GM21390 (cell line): ENCODE measurements around the gene THOC7.

Experiments
- ATAC-seq: cut with Tn5 transposase; IDR thresholded peaks from one replicate; pipeline ENCODE4 v1.9.1; 2021; ENCODE audit not compliant: unreplicated experiment

THOC7 gene

DNA sequence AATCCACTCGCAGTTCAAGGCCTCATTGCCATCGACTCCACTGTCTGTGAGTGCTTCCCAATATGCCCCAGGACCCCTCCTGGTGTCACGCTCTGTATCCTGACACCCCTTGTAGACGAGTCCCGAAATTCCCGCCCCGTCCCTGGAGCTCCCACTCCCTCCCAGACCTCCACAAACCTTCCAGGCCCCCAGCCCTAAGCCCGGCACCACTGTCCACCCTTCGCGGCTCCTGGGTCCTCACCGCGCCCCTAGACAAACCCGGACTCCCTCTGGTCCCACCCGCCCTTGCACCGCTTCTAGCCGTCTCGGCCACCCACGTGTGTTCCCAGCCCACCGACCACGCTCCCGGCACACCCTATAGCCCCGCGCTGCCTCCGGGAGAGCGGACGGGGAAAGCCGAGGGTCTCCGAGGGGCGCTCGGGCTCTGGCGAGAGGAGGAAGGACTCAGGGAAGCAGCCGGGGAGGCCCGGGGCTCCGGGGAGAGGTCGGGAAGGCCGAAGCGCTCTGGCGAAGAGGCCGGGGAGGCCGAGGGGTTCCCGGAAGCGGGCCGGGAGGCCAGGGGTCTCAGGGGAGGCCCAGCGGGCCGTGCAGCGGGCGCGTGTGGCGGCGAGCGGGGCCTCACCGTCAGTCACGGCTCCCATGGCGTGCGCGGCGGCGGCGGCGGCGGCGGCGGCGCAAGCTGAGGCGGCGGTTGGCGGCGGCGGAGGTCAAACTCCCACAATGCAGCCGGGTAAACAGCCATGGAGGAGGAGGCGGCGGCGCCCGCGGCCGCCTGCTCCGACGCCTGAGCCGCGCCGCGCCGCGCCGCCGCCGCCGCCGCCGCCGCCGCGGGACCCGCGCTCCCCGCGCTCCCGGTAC lies at the start of gene THOC7, which contains the start of gene ATXN7:
TSS of gene THOC7 (minus strand) at position 656 of the 858 bp plus-strand sequence. CDS start at position 641, 15 bp downstream.
TSS of gene ATXN7 (plus strand) at position 718 of the 858 bp plus-strand sequence. CDS start 48,732 bp downstream, outside the sequence.
- ATAC-seq, result peak; percentile 72

DNA sequence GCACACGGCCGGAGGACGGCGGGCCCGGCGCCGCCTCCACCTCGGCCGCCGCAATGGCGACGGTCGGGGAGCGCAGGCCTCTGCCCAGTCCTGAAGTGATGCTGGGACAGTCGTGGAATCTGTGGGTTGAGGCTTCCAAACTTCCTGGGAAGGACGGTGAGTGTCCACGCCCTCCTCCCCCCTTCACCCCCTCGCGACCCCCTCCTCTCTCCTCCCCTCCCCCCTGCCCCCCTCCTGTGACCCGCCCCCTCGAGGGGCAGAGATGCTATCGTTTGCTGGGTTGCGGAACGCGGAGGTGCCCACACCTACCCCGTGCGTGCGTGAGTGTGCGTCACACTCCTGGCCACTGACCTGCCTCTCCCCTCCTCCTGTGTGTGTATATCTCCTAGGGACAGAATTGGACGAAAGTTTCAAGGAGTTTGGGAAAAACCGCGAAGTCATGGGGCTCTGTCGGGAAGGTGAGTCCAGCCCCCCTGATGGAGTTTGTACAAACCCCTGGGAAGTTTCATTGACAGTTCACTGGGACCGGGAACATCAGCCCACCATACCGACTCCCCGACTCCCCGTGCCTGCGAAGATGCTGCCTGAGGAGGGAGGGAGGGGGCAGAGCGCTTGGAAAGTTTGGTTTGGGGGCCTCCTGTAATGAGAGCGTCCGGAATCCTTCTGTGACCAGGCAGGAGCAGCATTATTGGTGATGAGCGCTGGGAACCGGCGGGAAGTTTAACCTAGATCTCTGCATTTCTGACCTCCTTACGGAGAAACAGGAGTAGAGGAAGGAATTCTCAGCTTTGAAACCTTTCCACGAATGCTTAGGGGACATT lies 49.4 kb upstream of the THOC7 start:
- no peak for ATAC-seq

DNA sequence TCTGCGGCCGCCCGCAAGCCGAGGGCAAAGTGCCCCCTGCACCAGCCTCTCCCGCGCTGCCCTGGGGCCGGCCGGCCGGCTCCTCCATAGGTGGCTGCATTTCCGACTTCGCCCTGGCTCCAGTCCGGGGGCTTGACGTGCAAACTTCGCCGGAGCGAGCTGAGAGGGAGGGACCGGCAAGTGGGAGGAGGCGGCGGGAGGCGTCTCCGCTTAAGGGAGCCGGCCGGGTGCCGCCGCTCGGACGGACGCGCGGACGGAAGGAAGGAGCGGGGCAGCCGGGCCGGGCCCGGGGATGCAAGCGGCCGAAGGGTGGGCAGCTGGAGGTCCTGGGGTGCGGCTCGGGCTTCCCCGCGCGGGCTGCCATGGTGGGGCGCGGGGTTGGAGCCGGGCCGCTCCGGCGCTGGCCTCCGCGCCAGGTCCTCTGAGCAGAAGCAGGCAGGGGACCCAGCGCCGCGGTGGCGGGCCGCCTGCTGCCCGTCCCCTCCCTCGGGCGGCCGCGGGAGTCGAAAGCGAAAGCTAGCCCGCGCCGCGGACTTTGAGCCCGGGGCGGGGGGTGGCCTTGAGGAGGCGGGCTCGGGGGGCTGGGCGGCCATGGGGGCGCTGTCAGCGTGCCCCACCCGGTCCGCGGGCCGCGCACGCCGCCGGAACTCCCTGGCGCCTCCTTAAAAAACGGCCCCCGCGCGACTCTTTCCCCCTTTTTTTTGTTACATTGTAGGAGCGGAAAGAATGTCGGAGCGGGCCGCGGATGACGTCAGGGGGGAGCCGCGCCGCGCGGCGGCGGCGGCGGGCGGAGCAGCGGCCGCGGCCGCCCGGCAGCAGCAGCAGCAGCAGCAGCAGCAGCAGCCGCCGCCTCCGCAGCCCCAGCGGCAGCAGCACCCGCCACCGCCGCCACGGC lies 48.5 kb upstream of the THOC7 start, which contains the start of gene SCAANT1:
TSS of gene SCAANT1 (minus strand) at position 511 of the 895 bp plus-strand sequence.
- peak; percentile 77 for ATAC-seq

DNA sequence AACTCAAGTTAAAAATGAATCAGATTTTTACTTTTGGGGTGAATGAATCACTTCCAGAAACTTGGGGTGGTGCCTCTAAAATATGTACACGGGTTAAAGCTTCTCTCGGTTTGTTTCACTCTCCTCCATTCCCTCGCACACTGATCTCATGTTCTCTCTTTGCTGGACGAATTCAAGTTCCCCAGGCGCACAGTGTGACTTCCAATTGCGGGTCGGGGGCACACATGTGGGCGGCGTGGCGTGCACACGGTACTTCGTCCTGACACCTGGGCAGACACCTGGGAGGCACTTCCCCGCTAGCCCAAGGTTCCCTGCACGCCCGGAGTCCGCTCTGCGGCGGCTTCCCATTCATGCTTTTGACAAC lies 47.9 kb upstream of the THOC7 start:
- no peak for ATAC-seq

DNA sequence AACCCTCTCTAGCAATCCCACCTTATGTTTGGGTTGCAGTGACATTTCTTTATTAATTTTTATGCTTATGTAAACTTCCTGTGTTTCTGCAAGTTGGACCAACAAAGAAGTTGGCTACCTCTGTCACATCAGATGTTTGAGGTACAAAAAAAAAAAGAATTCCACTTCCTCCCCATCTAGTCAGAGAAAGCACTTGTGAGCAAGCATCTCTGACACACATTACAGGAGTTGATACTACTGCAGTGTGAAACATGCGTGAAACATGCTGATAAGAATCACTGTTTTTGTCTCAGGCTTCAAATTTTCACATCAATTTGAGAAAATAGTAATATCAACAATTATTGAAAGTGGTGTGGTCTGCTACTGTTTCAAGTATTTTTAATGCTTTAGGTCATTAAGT lies 47.3 kb upstream of the THOC7 start:
- no peak for ATAC-seq

DNA sequence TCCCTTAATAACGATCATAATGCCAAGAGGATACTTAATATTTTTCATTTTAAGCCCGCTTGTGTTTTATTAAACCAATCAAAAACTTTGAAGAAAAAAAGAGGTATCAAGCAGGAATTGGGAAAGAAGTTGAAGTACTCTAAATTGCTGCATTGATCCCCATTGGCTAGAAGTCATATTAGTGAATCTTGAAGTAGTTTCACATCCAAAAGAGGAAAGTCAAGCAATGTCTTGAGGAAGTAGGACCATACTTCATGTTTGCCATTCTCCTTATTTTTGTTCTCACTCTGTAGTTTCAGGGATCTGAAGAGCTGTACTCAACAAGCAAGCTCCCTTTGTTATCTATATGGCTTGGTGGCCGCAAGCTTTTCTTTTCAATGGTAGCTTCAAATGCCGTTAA lies 46.4 kb upstream of the THOC7 start:
- no peak for ATAC-seq

DNA sequence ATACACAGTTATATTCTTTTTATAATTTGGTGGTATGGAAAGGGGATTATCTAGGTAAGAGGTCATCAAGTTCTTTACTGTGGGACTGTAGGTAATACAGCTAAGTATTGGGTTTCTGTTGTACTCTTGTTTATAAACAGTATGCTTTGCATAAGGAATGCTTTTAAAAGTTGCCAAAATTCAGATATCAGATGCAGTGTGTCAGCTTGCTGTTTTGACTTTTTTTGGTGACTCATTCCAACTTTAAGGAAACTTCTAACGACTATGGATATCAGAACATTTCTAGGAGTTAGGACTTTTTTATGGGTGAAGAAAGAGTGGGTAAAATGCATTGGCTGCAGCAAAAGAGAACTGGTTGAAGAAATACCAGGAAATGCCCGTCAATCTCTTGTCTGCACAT lies 45.8 kb upstream of the THOC7 start:
- no peak for ATAC-seq

DNA sequence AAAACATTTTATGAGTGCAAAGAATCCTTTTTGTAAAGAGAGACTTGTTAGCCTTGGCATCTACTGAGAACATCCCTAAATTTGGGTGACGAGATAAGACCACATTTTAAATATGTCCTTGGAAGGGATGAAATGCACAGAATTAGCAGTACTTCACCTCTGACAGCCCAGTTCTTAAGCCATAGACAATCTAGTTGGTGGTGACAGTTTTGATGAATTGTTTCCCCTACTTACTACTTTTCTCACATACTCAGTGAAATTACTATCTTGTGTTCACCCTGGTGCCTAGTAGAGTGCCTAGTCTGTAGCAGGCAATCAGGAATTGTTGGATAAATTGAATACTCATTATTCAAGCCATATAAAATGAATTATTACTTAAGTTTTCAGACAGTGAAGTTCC lies 45.2 kb upstream of the THOC7 start:
- ATAC-seq, result no peak

DNA sequence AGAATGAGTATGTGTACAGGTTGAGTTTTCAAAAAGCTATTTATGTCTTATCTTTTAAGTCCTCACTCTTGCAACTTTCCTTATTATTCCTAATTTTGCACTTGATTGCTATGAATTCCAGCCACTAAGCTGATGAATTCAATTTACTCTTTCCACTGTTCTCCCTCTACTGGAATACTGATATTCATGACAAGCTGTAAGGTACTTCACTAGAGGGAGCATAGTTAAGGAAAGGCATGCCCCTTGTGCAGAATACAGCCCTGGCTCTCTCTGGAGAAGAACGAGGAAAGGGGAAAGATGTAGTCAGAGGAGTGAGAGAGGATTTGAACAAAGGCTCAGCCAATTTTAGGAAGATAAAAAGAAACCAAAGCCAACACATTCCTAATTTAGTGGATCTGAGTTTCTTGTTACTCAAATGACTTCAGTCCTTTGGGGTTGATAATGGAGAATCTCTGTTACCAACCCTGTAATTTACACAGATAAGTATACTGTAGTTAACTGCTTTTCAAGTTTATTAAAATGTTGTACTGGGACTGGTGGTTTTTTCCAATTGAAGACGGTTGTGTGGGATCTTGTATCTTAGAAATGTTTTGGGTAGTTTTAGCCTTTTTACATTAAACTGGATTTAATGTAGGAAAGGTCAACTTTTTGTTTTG lies 44.6 kb upstream of the THOC7 start:
- ATAC-seq, result no peak

DNA sequence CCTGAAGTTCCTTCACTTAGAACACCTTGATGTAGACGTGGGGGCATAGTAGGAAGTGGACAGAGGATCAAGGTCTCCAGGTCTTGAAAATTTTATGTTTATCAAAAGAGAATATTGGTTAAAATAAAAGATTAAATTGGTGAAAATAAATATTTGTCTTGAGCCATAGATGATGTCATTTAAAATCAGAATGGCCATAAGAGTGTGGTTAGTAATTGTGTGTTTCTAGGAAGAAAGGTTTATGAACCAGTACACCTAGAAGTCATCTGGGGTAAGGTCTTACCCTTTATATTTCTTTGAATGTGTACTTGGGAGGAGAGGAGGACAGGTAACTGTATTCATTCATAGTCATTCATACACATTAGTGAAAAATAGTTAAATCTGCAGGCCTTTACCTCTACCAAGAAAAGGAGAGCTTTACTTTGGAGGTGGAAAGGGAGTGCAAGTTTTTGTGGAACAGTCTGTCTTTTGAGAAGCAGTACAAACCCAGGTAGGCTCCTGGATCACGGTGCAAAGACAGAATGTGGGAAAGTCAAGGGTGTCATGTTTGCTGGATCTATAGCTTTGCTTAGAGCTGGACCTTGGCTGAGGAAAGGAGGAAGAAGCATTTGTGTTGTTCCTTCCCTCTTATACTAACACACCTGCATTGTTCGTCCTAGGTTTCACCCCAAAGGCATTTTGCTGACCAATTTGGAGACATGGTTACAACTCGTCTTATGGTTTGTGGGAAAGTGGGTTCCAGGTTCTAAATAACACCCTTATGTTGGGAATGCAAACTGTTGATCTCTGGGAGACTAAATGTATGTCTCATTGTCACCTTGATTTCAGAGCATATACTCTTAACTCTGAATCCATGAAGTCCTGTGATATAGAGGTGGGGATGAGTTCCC lies 42.4 kb upstream of the THOC7 start:
- no peak for ATAC-seq

DNA sequence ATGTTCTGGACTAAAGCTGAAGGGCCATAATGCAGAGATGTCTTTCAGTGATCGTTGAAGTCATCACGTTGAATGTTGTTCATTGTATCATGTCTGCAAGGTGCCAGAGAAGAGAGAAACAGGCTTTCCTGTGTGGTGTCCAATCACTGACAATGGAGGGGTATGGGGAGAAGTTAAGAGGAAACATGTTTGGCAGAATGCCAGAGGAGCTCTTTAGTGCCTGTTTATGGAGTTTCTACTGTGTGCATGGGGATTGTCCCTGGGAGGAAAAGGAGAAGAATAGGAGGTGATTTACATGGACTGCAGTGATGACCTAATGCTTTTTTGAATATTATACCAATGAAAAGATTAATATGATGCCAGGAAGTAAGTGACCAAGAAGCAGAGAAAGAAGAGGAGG lies 36.9 kb upstream of the THOC7 start:
- ATAC-seq, result no peak

DNA sequence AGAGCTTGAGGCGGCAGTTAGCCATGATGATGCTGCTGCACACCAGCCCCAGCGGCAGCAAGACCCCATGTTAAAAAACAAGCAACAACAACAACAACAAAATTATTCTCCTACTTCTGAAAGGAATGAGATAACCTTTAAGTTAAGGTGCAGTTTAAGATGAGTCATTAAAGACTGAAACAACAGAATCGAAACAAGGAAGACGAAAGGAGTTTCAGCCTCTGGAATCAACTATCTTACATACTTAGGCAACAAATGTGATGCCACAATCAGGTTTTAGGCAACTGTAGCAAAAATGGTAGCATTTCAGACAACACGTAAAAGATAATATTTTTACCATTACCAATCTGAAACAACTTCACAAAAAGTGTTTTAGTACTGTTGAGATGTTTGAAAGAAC lies 36.4 kb upstream of the THOC7 start:
- ATAC-seq, result no peak

DNA sequence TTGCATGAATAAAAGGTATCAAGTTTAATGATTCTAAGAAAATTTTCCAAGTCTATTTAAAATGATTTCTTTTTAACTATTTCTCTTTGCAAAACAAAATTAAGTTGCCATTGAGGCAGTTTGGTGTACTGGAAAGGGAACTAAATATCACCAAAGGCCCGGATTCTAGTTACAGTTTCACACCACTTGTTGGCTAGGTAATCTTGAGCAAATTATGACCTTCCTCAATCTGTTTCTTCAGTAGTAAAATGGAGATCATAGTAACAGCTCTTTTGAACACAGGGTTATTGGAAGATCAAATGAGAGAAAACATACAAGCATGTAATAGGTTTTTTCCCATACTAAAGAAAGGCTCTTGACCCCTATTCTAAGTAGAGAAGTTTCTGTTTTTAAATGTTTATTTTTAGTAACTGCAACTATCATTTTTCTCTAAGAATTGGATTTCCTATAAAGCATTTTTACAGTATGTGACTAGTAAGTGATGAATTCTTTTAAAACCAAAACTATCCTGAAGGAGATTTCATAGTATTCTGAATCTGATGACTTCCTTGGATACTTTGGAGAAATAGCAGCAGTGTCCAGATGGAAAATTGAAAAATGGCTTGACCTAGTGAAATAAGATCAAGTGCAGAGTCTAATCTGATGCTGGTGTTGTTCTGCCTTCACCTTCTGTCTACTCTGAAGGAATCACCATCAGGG lies 32.9 kb upstream of the THOC7 start:
- ATAC-seq, result peak; percentile 74

DNA sequence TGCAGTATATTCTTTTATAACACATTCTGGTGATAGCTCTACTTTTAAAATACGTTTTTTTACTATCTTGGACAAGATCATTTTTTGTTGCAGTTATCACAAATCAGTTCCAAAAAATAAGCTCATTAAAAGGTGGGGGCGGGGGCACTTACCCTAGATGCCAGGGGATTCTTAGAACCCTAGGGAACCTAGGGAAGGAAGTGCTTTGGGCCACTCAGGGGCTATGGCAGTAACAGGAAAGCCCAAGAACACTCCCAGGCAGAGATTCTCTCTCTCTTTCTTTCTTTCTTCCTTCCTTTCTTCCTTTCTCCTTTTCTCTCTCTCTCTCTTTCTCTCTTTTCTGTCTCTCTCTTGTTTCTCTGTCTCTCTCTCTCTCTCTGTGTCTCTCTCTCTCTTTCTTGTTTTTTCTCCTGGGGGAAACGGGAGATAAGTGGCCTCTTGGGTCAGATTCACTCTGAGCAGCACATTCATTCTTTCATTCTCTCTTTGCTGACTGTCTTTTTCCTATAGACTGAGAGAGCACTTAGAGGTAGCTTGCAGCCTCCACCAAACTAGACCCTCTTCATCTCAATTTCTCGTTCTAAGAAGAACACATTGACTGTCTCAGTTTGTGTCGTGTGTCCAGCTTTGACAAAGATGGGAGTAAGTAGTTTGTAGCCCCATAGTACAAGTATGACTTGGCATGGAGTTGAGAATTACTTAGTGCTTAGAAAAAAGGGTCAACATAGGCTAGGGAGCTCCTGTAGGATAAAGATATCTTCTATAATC lies 32.0 kb upstream of the THOC7 start:
- no peak for ATAC-seq

DNA sequence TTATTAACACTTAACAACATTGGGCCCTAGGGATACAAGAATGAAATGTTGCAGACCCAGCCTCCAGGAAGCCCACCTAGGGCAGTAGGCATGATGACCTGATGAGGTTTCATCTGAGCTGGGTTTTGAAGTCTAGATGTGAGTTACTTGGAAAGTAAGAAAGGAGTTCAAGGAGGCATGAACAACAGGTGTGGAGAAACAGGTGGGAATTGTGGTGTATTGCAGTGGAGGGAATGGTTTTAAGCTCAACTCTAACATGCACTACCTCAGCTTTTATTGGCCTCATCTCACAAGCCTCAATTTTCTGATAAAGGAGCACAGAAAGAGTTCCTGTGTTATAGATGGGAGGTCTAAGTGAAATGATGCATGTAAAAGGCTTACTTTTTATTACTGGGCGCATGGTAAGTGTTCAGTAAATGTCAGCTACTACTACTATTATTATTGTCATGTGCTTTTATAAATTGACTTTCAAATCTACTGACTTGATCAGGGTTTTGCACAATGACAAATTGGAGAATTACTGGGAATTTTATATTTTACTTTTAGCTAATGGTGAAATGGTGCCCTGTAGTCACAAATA lies 29.3 kb upstream of the THOC7 start:
- no peak for ATAC-seq

DNA sequence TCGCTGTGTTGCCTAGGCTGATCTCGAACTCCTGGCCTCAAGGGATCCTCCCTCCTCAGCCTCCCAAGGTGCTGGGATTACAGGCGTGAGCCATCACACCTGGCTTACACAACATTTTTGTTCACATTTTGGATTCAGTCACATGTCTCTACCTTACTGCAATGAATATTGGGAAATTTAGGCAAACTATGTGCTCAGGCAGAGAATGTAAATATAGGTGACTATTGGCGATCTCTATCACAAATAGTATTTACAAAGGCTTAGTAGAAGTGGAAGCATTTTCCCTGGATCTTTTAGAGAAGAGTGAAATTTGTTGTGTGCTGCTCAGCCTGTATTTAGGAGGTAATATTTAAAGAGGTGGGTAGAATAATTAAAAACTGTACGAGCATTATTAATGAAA lies 27.9 kb upstream of the THOC7 start:
- ATAC-seq, result no peak

DNA sequence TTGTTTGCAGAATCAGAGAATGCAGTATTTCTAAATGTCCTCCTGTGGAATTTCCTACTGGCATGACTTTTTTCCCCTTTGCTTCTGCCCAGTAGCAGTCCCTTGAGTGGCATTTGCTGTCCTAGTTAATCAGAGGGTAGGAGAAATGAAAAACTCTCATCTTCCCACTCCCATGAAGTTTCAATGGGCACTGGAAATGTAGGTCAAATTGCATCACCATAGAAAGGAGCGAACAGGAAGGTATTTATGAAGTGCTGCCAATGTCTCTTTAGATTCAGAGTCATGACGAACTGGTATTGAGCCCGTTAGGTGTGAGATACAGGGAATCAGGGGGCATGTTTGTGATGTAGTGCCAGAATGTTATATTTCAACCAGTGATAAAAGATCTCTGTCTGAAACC lies 23.3 kb upstream of the THOC7 start:
- ATAC-seq, result no peak

DNA sequence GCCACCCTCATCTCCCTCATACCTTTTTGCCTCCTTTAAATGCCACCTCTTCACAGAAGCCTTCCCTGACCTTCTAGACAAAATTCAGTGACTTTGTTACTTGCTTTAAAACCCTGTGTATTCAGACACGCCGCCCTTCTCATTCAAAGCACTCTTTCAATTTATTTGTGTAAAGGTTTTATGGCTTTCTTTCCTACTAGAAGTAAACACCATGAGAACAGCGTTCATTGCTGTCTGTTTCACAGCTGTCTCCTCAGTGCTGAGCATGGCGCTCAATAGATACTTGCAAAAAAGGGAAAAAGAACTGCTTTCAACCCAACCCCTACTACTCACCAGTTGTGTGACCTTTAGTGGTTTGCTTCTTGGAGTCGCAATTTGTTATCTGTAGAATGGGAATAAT lies 17.0 kb upstream of the THOC7 start:
- ATAC-seq, result no peak
